Neural progenitor cell (in vitro differentiated cells): ENCODE data around the gene TSPOAP1. TPM values are rescaled to one million over a fixed set of nuclear protein-coding genes. Genes with fewer than 3 reads are reported as not detected.

Source experiments
- DNase-seq: peaks from one replicate; pipeline ENCODE4 v3.0.0-alpha.2; 2016; ENCODE audit warnings: low spot score
- H2AFZ ChIP-seq: fragments of 200-600 bp; sonication (generic); replicated peaks from 2 replicates; pipeline ENCODE4 v1.6.1; 2016; ENCODE audit warnings: antibody characterized with exemption
- H3F3A ChIP-seq: fragments of 200-600 bp; sonication (generic); 2 replicates; pipeline ENCODE4 v1.6.1; 2016; ENCODE audit warnings: antibody characterized with exemption, low read depth
- H3K27ac ChIP-seq: fragments of 200-600 bp; sonication (generic); 2 replicates; pipeline ENCODE4 v1.5.1; 2016; ENCODE audit warnings: mild to moderate bottlenecking
- H3K27me3 ChIP-seq: fragments of 200-600 bp; sonication (generic); 2 replicates; pipeline ENCODE4 v1.6.1; 2016; ENCODE audit warnings: mild to moderate bottlenecking, moderate library complexity
- H3K36me3 ChIP-seq: fragments of 200-600 bp; sonication (generic); 2 replicates; pipeline ENCODE4 v1.5.1; 2016
- H3K4me1 ChIP-seq: fragments of 200-600 bp; sonication (generic); 2 replicates; pipeline ENCODE4 v1.6.1; 2016; ENCODE audit warnings: mixed run types
- H3K4me2 ChIP-seq: fragments of 200-600 bp; sonication (generic); 2 replicates; pipeline ENCODE4 v1.6.1; 2016
- H3K4me3 ChIP-seq: fragments of 200-600 bp; sonication (generic); 2 replicates; pipeline ENCODE4 v1.5.1; 2016
- H3K79me2 ChIP-seq: fragments of 200-600 bp; sonication (generic); 2 replicates; pipeline ENCODE4 v1.6.1; 2016; ENCODE audit warnings: low read depth
- H3K9ac ChIP-seq: fragments of 200-600 bp; sonication (generic); 2 replicates; pipeline ENCODE4 v1.6.1; 2016
- H3K9me3 ChIP-seq: fragments of 200-600 bp; sonication (generic); 2 replicates; pipeline ENCODE4 v1.5.1; 2016; ENCODE audit warnings: low read depth
- H4K20me1 ChIP-seq: fragments of 200-600 bp; sonication (generic); 2 replicates; pipeline ENCODE4 v1.6.1; 2016; ENCODE audit warnings: low read depth
- H3K27ac Mint-ChIP-seq: 3 replicates; pipeline ENCODE4 v1.8.0; 2021; ENCODE audit warnings: mixed read lengths
- H3K27me3 Mint-ChIP-seq: 2 replicates; pipeline ENCODE4 v1.8.0; 2022; ENCODE audit warnings: low read depth, mild to moderate bottlenecking, inconsistent platforms, moderate library complexity, mixed read lengths; ENCODE audit not compliant: insufficient read depth
- H3K36me3 Mint-ChIP-seq: 3 replicates; pipeline ENCODE4 v1.8.0; 2021; ENCODE audit warnings: mixed read lengths
- H3K4me1 Mint-ChIP-seq: 3 replicates; pipeline ENCODE4 v1.8.0; 2021; ENCODE audit warnings: mixed read lengths
- H3K4me3 Mint-ChIP-seq: 3 replicates; pipeline ENCODE4 v1.8.0; 2021; ENCODE audit warnings: mild to moderate bottlenecking, moderate library complexity, mixed read lengths
- H3K9me3 Mint-ChIP-seq: 3 replicates; pipeline ENCODE4 v1.8.0; 2020; ENCODE audit warnings: mixed read lengths
- EZH2 ChIP-seq: fragments of 200-600 bp; sonication (generic); IDR thresholded peaks from 2 replicates; pipeline ENCODE4 v1.6.1; 2017; ENCODE audit warnings: antibody characterized with exemption, mild to moderate bottlenecking, moderate library complexity
- EZH2phosphoT487 ChIP-seq: fragments of 200-600 bp; sonication (generic); IDR thresholded peaks from 2 replicates; pipeline ENCODE4 v1.6.1; 2017; ENCODE audit warnings: antibody characterized with exemption
- total RNA-seq: library from RNA; depleted of rRNA; stranded (reverse); fragments of >200 nt; gene quantifications from 2 replicates; pipeline ENCODE4 v1.2.3, GENCODE V29; 2015; ENCODE audit warnings: low replicate concordance
- TF ChIP-seq, protein P1 (sequence below): fragments of 200-600 bp; sonication (generic); IDR thresholded peaks from 2 replicates; pipeline ENCODE4 v1.5.1; 2017; ENCODE audit warnings: antibody characterized with exemption, mild to moderate bottlenecking

Gene TSPOAP1
- total RNA-seq, 1 donor from 2014 or later: 13.8 TPM

DNA sequence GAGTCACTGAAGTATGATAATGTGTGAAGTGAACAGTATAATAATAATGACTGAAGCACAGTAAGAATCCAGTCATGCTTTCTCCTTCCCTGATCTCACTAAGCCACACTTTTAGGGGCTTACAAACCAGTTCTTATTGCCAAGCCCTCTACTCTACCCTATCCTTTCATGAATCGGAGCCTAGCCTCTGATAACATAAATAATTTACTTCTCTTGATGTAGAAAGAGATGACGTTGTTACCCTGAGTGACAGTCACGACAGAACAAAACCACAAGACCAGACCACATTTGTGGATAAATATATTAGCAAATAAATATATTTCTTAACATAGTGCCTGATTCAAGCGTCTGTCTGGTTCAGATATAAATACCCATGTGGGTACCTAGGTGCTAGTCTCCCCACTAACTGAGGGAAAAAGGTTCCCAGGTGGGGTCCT is 24.8 kb upstream of the TSPOAP1 start:
- Histone ChIP-seq H3K27me3 (no peaks in the 10 kb centered on the region), H3K9ac (no peak overlapping the region), H3K4me1 (peaks cover 18% of the 10 kb centered on the region), H3K79me2 (peaks cover 16% of the 10 kb centered on the region), H3K4me2 (peak overlapping the region; percentile 93), H3K9me3 (no peaks in the 10 kb centered on the region), H3K36me3 (peaks cover 14% of the 10 kb centered on the region), H3F3A (peaks cover 16% of the 10 kb centered on the region), H2AFZ (no peak overlapping the region), H3K27ac (no peak overlapping the region), H4K20me1 (no peaks in the 10 kb centered on the region), H3K4me3 (peak overlapping the region; percentile 92)
- DNase-seq: no peak
- TF ChIP-seq EZH2phosphoT487: no peak
- Mint-ChIP-seq H3K27me3 (peaks cover 2% of the 10 kb centered on the region), H3K4me3 (peak overlapping the region; percentile 100), H3K27ac (no peak overlapping the region), H3K4me1 (peaks cover 15% of the 10 kb centered on the region), H3K36me3 (peaks cover 10% of the 10 kb centered on the region), H3K9me3 (no peaks in the 10 kb centered on the region)

DNA sequence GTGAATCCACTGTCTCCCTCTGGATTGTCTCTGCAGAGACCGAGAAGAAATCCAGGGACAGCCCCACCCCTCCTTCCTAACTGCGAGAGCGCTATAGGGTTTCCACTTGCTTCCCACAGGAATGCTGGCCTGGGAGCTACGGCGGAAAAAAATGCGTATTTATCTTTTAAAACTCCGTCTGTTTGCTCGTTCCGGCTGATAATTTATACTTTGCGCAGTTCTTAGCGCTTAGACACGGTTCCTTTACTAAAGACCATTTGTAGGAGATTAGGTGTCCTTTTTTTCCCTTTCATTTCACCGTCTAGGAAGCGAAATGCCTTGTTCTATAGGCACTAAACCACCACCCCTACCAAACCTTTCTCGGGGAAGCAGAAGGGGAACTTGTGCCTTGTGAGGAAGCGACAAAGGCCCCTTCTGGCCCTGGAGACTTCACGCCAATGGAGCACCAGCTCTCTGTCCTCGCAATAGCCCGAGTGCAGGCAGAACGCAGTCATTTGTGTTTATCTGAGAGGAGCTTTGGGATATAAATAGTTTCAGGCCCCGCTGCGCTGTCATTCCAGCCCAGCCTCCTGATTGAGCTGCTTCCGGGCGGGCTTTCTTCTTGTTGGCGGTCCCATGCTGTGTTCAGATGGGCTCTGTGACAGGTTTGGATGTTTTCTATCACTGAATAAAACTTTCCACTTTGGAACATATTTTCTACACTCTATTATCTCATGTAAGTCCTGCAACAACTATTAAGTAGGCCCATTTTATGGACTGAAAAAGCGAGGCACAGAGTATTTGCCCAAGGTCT is 24.2 kb upstream of the TSPOAP1 start:
- Mint-ChIP-seq H3K9me3 (no peaks in the 10 kb centered on the region), H3K27ac (peak overlapping the region; percentile 70), H3K4me3 (peak overlapping the region; percentile 100), H3K4me1 (peaks cover 15% of the 10 kb centered on the region), H3K36me3 (peaks cover 11% of the 10 kb centered on the region), H3K27me3 (peaks cover 2% of the 10 kb centered on the region)
- Histone ChIP-seq H2AFZ (peak overlapping the region; percentile 74), H3K4me3 (peak overlapping the region; percentile 92), H4K20me1 (no peaks in the 10 kb centered on the region), H3K27me3 (no peaks in the 10 kb centered on the region), H3K27ac (peak overlapping the region; percentile 66), H3F3A (peaks cover 16% of the 10 kb centered on the region), H3K4me2 (peak overlapping the region; percentile 93), H3K9me3 (no peaks in the 10 kb centered on the region), H3K79me2 (peaks cover 16% of the 10 kb centered on the region), H3K4me1 (peaks cover 18% of the 10 kb centered on the region), H3K36me3 (peaks cover 14% of the 10 kb centered on the region), H3K9ac (peak overlapping the region; percentile 46)
- peak; percentile 81 for DNase-seq
- TF ChIP-seq, protein P1, sequence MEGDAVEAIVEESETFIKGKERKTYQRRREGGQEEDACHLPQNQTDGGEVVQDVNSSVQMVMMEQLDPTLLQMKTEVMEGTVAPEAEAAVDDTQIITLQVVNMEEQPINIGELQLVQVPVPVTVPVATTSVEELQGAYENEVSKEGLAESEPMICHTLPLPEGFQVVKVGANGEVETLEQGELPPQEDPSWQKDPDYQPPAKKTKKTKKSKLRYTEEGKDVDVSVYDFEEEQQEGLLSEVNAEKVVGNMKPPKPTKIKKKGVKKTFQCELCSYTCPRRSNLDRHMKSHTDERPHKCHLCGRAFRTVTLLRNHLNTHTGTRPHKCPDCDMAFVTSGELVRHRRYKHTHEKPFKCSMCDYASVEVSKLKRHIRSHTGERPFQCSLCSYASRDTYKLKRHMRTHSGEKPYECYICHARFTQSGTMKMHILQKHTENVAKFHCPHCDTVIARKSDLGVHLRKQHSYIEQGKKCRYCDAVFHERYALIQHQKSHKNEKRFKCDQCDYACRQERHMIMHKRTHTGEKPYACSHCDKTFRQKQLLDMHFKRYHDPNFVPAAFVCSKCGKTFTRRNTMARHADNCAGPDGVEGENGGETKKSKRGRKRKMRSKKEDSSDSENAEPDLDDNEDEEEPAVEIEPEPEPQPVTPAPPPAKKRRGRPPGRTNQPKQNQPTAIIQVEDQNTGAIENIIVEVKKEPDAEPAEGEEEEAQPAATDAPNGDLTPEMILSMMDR: no peak
- TF ChIP-seq EZH2phosphoT487: no peak
- no peak for TF ChIP-seq EZH2

DNA sequence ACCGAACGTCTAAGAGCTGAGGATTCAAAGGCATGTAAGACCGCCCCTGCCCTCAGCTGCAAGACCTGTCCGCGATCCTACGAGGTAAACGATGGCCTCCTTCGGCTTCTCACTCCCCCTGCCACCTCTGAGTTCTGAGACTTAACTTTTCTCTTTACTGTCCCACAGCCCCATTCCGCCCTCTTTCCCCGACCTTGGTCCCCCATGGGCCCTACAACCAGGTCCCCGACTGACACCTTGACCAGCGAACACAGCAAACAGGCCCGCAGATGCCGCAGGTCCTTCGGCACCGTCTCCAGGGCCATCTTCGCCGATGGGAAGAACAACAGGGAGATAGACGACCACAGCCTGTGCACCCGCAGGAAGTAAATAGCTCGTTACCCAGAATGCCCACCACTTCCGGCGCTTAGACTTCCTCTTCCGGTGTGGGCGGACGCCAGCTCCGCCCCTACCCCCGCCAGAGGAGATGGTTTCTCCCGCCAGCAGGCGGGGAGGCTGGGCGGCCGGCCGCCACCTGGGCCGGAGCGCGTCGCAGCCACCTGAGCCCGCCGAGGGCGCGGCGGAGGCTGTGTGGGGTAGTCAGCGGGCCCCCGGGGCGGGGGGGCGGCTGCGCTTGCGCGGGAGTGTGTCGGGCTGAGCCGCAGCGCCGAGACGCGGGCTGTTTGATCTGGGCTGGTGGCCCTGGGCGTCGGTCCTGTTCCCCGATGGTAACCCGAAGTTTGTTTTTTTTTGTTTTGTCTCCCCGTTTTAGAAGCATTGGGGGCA is 23.4 kb upstream of the TSPOAP1 start, which contains the start of gene SUPT4H1:
TSS of gene SUPT4H1 (minus strand) at position 371 of the 765 bp plus-strand sequence. CDS start at position 305, 66 bp downstream.
- H3K4me3 Mint-ChIP-seq: peak within 1 kb of the TSS; percentile 100
- H4K20me1 ChIP-seq: no peaks in the 10 kb centered on the region
- H3K36me3 Mint-ChIP-seq: peaks cover 15% of the 10 kb centered on the region
- H3K9me3 Mint-ChIP-seq: no peaks in the 10 kb centered on the region
- H3K4me3 ChIP-seq: peak within 1 kb of the TSS; percentile 92
- peak within 1 kb of the TSS; percentile 93 for H3K9ac ChIP-seq
- H3K79me2 ChIP-seq: peaks cover 16% of the 10 kb centered on the region
- DNase-seq: peak; percentile 97
- peak within 1 kb of the TSS; percentile 93 for H3K4me2 ChIP-seq
- peaks cover 16% of the 10 kb centered on the region for H3F3A ChIP-seq
- H3K9me3 ChIP-seq: no peaks in the 10 kb centered on the region
- peak within 1 kb of the TSS; percentile 99 for H3K27ac Mint-ChIP-seq
- H3K27ac ChIP-seq: peak within 1 kb of the TSS; percentile 66
- peak within 1 kb of the TSS; percentile 74 for H2AFZ ChIP-seq
- peaks cover 15% of the 10 kb centered on the region for H3K4me1 Mint-ChIP-seq
- peaks cover 18% of the 10 kb centered on the region for H3K4me1 ChIP-seq
- H3K36me3 ChIP-seq: peaks cover 14% of the 10 kb centered on the region
- peaks cover 4% of the 10 kb centered on the region for H3K27me3 Mint-ChIP-seq
- H3K27me3 ChIP-seq: no peaks in the 10 kb centered on the region
- TF ChIP-seq, protein P1: no peak
- peak; percentile 66 for TF ChIP-seq EZH2
